ENCODE data around the gene MRC2.

The MRC2 gene

DNA sequence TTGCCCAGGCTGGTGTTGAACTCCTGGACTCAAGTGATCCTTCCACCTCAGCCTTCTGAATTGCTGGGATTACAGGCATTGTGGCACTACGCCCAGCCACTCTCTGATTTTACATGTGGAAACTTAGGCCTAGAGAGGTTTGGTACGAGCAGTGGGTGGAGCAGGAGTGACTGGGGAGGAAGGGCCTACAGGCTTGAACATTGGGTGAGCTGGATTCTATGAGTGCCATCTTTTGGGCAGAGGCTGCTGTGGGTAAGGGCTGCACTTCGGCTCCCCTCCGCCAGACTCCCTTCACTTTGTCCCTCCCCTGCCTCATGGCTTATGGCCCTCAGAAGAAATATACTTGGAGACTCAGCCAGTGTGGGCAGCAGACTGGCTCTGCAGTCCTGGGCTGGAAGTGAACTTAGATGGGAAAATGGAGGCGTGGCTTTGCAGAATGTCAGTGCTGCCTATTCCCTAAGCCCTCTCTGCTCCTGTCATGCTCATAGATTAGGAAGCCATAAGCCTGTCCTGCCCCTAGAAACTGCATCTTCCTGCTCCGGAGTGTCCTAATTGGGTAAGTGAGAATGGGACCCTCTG, 9.5 kb upstream of the MRC2 start:
- TF ChIP-seq TAF1 (IDR thresholded peaks at IDR 0.05; ENCODE audit: low read depth) (no peak), EP300 (IDR thresholded peaks at IDR 0.05; ENCODE audit: borderline replicate concordance) (no peak), ZBTB7A (IDR thresholded peaks at IDR 0.05; ENCODE audit: low read depth) (no peak), YY1 (IDR thresholded peaks at IDR 0.05; ENCODE audit: low read depth) (no peak), CEBPB (IDR thresholded peaks at IDR 0.05) (no peak), NFIC (IDR thresholded peaks at IDR 0.05) (no peak), CREB1 (IDR thresholded peaks at IDR 0.05; ENCODE audit: low read depth) (no peak), TCF12 (IDR thresholded peaks at IDR 0.05; ENCODE audit: low read depth) (no peak), RAD21 (IDR thresholded peaks at IDR 0.05; ENCODE audit: low read depth) (no peak), TEAD4 (IDR thresholded peaks at IDR 0.05) (no peak), EGR1 (IDR thresholded peaks at IDR 0.05) (no peak), FOXM1 (IDR thresholded peaks at IDR 0.05; ENCODE audit: borderline replicate concordance, low read depth) (no peak)
- TF ChIP-seq, protein P1, sequence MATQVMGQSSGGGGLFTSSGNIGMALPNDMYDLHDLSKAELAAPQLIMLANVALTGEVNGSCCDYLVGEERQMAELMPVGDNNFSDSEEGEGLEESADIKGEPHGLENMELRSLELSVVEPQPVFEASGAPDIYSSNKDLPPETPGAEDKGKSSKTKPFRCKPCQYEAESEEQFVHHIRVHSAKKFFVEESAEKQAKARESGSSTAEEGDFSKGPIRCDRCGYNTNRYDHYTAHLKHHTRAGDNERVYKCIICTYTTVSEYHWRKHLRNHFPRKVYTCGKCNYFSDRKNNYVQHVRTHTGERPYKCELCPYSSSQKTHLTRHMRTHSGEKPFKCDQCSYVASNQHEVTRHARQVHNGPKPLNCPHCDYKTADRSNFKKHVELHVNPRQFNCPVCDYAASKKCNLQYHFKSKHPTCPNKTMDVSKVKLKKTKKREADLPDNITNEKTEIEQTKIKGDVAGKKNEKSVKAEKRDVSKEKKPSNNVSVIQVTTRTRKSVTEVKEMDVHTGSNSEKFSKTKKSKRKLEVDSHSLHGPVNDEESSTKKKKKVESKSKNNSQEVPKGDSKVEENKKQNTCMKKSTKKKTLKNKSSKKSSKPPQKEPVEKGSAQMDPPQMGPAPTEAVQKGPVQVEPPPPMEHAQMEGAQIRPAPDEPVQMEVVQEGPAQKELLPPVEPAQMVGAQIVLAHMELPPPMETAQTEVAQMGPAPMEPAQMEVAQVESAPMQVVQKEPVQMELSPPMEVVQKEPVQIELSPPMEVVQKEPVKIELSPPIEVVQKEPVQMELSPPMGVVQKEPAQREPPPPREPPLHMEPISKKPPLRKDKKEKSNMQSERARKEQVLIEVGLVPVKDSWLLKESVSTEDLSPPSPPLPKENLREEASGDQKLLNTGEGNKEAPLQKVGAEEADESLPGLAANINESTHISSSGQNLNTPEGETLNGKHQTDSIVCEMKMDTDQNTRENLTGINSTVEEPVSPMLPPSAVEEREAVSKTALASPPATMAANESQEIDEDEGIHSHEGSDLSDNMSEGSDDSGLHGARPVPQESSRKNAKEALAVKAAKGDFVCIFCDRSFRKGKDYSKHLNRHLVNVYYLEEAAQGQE (IDR thresholded peaks at IDR 0.05; ENCODE audit: low read depth): no peak
- TF ChIP-seq, protein P2, sequence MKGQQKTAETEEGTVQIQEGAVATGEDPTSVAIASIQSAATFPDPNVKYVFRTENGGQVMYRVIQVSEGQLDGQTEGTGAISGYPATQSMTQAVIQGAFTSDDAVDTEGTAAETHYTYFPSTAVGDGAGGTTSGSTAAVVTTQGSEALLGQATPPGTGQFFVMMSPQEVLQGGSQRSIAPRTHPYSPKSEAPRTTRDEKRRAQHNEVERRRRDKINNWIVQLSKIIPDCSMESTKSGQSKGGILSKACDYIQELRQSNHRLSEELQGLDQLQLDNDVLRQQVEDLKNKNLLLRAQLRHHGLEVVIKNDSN (IDR thresholded peaks at IDR 0.05): no peak
- TF ChIP-seq, protein P3, sequence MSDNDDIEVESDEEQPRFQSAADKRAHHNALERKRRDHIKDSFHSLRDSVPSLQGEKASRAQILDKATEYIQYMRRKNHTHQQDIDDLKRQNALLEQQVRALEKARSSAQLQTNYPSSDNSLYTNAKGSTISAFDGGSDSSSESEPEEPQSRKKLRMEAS (IDR thresholded peaks at IDR 0.05): no peak

DNA sequence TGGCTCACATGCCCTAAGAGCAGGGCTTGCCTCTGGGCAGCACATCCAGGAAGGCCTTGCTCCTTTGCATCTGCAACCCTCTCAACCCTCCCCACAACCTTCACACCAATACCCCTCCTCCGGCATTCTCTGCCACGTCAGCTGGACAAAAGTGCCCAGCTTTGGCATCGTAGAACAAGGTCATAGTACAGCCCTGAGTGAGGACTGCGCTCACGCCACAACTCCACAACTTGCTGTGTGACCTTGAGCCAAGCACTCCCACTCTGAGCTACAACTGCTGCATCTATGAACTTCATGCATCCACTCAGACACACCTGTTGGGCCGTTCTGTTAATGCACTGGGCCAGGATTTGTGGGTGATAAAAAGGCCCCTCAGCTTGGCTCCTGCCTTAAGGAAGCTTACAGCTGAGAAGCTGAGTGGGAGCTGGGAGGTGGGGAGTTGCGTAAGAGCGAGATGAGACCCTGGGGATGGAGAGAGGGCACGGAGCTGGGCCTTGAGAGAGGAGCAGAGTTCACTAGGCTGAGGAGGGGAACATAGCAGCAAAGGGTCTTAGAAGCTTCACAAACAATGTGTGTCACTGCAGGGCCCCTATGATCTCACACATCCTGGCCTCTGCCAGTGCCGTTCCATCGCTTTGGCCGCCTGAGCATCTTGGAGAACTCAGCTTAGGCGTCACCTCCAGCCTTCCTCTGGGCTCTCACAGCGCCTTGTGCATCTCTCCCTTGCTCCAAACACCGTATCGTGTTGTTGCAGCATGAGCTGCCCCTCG, 8.6 kb upstream of the MRC2 start:
- TF ChIP-seq ZBTB7A (IDR thresholded peaks at IDR 0.05; ENCODE audit: low read depth) (no peak), CEBPB (IDR thresholded peaks at IDR 0.05) (no peak), RAD21 (IDR thresholded peaks at IDR 0.05; ENCODE audit: low read depth) (no peak)

DNA sequence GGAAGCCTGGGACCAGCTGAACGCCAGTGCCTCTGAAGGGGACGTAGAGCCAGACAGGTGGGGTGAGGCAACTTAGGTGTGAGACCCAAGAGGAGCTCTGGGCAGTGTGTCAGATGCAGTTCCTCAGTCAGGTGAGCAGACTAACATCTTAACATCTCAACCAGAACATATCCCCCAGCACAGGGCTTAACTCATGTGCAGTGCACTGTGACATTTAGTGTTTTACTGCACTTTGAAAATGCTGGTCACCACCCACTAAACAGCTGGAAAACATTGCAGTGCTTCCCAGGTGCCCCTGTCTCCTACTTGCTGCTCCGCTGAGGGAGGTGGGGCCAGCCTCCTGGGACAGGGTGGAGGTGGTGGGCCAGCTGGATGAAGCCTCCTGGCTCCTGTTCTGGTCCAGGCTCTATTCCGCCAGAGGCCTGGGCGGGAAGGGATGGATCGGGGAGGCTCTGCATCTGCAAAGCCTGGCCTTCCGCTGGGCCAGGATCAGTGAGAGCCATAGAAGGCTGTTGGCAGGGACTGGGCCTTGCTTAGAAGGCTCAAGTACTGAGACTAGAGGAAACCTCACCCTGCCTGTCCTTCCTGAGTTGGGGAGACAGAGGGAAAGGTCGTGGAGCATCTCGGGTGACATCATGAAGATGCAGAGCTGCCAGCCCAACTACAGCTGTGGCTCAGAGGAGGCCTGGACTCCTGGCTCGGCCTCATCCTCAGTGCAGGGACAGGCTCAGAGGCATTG, 7.9 kb upstream of the MRC2 start:
- TF ChIP-seq TCF12 (IDR thresholded peaks at IDR 0.05; ENCODE audit: low read depth) (no peak), EP300 (IDR thresholded peaks at IDR 0.05; ENCODE audit: borderline replicate concordance) (no peak), FOXM1 (IDR thresholded peaks at IDR 0.05; ENCODE audit: borderline replicate concordance, low read depth) (no peak), YY1 (IDR thresholded peaks at IDR 0.05; ENCODE audit: low read depth) (no peak), EGR1 (IDR thresholded peaks at IDR 0.05) (no peak), TAF1 (IDR thresholded peaks at IDR 0.05; ENCODE audit: low read depth) (no peak), ZBTB7A (IDR thresholded peaks at IDR 0.05; ENCODE audit: low read depth) (no peak)

DNA sequence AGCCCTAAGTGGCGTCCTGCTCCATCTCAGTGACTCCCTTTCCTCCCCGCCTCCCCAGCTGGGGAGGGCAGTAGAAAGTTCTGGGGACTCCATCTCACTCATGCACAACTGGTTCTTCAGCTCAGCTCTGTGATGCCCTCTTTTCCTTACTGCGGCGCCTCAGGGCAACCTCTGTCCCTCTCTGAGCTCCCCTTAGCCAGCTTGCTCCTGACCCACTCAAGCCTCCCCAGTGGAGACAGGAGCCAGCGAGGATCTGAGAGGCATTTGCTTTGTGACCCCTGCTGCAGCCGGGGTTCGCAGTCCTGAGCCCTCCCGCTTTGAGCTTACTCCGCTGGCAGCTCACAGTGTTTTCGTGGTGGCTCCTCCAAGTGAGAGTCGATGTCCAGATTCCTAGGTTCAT, 6.2 kb upstream of the MRC2 start:
- TF ChIP-seq FOXM1 (IDR thresholded peaks at IDR 0.05; ENCODE audit: borderline replicate concordance, low read depth) (no peak), TEAD4 (IDR thresholded peaks at IDR 0.05) (no peak), CEBPB (IDR thresholded peaks at IDR 0.05) (no peak), CREB1 (IDR thresholded peaks at IDR 0.05; ENCODE audit: low read depth) (no peak), EGR1 (IDR thresholded peaks at IDR 0.05) (no peak), YY1 (IDR thresholded peaks at IDR 0.05; ENCODE audit: low read depth) (no peak), ZBTB7A (IDR thresholded peaks at IDR 0.05; ENCODE audit: low read depth) (no peak), TCF12 (IDR thresholded peaks at IDR 0.05; ENCODE audit: low read depth) (no peak), EP300 (IDR thresholded peaks at IDR 0.05; ENCODE audit: borderline replicate concordance) (no peak), TAF1 (IDR thresholded peaks at IDR 0.05; ENCODE audit: low read depth) (no peak), NFIC (IDR thresholded peaks at IDR 0.05) (no peak), RAD21 (IDR thresholded peaks at IDR 0.05; ENCODE audit: low read depth) (no peak)
- TF ChIP-seq, protein P3 (IDR thresholded peaks at IDR 0.05): no peak
- TF ChIP-seq, protein P1 (IDR thresholded peaks at IDR 0.05; ENCODE audit: low read depth): no peak
- TF ChIP-seq, protein P2 (IDR thresholded peaks at IDR 0.05): no peak

DNA sequence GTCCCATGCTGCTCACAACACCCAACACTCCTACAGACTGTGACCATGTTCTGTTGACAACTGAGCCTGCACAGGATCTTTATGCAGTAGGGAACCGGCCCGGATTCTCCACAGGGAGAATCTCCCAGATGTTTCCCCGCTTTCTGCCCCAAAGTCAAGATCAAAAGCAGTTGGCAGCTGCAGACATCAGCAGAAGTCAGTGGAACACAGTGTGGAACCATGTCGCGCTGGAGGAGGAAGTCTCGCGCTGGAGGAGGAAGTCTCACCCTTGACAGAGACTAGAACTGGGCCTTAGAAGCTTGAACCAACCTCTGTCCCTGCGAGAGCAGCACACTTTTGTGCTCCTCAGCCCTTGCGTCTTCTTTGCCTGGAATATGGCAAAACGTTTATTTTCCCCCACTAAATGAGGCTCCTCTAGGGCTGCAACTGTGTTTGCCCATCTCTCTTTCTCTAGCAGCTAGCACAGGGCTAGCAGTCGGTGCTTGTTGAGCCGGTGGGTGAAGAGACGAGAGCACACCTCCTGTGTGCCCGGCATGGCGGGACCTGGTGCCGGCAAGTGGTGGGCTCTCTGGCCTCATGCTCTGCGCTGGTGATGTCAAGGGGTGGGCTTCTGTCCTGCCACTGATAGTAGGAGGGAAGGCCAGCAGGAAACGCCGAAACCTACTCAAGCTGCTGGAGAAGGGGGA, 2.1 kb upstream of the MRC2 start:
- TF ChIP-seq EP300 (IDR thresholded peaks at IDR 0.05; ENCODE audit: borderline replicate concordance) (no peak), TCF12 (IDR thresholded peaks at IDR 0.05; ENCODE audit: low read depth) (no peak)
- TF ChIP-seq, protein P2 (IDR thresholded peaks at IDR 0.05): no peak
